Fibroblast of the aortic adventitia (primary cell): Measurements from ENCODE around the gene IRF7. TPM values are rescaled to one million over a fixed set of nuclear protein-coding genes. Genes with fewer than 3 reads are reported as not detected.

Experiments
- DNase-seq: peaks from one replicate; pipeline ENCODE4 v3.0.0-alpha.2; 2010; ENCODE audit warnings: low read depth
- H3K4me3 ChIP-seq: 2 replicates; pipeline ENCODE4 v1.5.1; 2011; ENCODE audit warnings: low read depth, mild to moderate bottlenecking, control low read depth, low read length, moderate library complexity
- total RNA-seq: library from RNA; depleted of rRNA; stranded (reverse); fragments of >200 nt; gene quantifications from 2 replicates; pipeline ENCODE4 v1.2.3, GENCODE V29; 2012; ENCODE audit warnings: low replicate concordance
- TF ChIP-seq, protein P1 (sequence below): IDR thresholded peaks from 2 replicates; pipeline ENCODE4 v1.5.1; 2011; ENCODE audit warnings: mild to moderate bottlenecking, low read length, control low read depth, inconsistent platforms; ENCODE audit not compliant: insufficient read depth

The IRF7 gene
- total RNA-seq, 1 donor: 6.8 TPM

- TF ChIP-seq, protein P1, sequence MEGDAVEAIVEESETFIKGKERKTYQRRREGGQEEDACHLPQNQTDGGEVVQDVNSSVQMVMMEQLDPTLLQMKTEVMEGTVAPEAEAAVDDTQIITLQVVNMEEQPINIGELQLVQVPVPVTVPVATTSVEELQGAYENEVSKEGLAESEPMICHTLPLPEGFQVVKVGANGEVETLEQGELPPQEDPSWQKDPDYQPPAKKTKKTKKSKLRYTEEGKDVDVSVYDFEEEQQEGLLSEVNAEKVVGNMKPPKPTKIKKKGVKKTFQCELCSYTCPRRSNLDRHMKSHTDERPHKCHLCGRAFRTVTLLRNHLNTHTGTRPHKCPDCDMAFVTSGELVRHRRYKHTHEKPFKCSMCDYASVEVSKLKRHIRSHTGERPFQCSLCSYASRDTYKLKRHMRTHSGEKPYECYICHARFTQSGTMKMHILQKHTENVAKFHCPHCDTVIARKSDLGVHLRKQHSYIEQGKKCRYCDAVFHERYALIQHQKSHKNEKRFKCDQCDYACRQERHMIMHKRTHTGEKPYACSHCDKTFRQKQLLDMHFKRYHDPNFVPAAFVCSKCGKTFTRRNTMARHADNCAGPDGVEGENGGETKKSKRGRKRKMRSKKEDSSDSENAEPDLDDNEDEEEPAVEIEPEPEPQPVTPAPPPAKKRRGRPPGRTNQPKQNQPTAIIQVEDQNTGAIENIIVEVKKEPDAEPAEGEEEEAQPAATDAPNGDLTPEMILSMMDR: no peak
- DNase-seq: no peak
- no peak overlapping the region for H3K4me3 ChIP-seq
These were observed 15.1 kb upstream of the IRF7 start for GRCh38 chr11:630871-631270.

DNA sequence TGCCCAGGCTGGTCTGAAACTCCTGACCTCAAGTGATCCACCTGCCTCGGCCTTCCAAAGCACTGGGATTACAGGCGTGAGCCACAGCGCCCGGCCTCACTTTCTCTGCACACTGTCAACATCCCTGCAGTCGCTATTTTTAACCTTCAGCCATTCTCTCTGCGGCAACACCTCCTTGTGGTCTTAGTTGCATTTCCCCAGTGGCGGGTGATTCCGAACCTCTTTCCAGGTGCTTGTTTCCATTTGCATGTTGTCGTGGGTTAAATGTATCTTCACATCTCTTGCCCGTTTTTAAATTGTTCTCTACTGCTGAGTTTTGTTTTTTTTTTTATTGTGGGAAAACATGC lies 13.5 kb upstream of the IRF7 start:
- H3K4me3 ChIP-seq: no peak overlapping the region
- TF ChIP-seq, protein P1: no peak

DNA sequence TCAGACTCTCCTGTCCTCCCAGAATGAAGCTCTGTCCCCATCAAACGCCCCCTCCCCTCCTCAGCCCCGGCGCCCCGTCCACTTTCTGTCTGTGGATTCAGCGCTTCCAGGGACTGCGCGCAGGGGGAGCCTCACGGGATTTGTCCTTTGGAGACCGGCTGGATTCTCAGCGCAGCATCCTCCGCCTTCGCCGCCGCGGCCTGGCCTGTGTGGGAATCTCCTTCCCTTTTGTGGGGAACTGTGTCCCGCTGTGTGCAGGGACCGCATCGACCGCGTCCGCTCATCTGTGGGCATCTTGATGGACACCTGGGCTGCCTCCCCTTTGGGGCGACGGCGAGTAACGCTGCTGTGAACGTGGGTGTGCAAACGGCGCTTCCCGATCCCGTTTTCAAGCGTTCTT lies 12.3 kb upstream of the IRF7 start:
- DNase-seq: no peak
- H3K4me3 ChIP-seq: no peak overlapping the region
- TF ChIP-seq, protein P1: no peak

More for the DNA sequence above, 13.5 kb upstream of the IRF7 start:
- DNase-seq: no peak

- TF ChIP-seq, protein P1: no peak
- no peak for DNase-seq
- H3K4me3 ChIP-seq: no peak overlapping the region
These were observed 11.5 kb upstream of the IRF7 start for GRCh38 chr11:627308-627576.

DNA sequence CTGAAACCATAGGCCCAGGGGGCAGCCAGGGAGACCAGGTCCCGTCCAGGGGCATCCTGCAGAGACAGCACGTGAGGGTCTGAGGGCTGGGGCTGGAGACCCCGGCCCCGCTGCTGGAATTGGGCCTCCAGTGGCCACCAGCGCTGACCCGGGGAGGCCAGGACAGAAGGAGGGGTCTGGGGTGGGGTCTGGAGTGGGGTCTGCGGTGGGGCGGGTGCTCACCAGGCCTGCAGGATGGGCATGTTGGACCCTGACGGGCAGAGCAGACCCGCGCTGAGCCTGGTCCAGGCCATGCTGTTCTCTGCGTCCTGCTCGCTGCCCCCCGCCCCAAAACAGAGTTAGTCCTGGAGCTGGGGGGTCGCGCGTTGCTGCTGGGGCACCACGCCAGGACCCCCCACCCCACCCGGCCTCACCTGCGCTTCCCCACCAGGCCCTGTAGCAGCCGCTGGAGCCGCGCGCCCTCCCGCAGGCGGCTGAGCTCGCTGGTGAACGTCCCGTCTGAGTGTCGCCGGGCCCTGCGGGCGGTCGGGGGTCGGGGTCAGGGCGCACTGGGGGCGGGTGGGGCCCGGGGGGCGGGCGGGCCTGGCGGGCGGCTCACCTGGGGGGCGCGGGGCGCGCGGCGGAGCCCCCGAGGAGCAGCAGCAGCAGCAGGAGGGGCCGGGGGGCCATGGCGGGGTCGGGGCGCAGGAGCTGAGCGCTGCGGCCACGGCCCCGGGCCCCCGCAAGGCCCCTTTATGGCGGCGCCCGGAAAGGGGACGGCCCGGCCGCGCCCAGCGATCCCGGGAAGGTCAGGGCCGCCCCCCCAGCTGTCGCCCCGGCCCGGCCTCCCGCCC lies 10.9 kb upstream of the IRF7 start, which contains the start of gene SCT:
TSS of gene SCT (minus strand) at position 707 of the 833 bp plus-strand sequence. CDS start at position 669, 38 bp downstream.
- TF ChIP-seq, protein P1: no peak
- no peak for DNase-seq
- H3K4me3 ChIP-seq: no peak within 1 kb of the TSS

GRCh38 chr11:625636-626268 lies 10.0 kb upstream of the IRF7 start:
- no peak for DNase-seq
- H3K4me3 ChIP-seq: no peak overlapping the region
- TF ChIP-seq, protein P1: no peak
